ENCODE data around the gene SEC31A.
"Not testable (repeated sequence)": the region's sequence is repeated elsewhere in the genome, so short reads cannot be mapped to it uniquely, and the experiment has no call there.

SEC31A gene

DNA sequence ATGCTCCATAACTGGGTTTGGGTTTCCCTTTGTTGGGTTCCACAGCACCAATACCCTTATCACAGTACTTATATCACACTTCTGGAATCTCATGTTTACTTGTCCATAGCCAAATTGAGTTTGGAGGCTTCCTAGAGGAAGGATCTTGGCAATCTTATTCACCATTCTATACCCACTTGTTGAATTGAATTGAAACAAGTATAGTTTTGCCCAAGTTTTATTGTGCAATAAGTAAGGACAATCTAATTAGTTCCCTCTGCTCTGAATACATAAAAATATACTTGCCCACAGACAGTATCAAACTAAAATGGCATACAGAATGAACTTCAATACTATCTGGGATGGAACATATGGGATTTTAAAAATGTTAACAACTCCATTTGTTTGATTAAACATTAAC lies 40.3 kb downstream of the SEC31A start:
- DNase-seq (ENCODE audit: low read depth in 3 of 3, low spot score in 1 of 3): no peak

DNA sequence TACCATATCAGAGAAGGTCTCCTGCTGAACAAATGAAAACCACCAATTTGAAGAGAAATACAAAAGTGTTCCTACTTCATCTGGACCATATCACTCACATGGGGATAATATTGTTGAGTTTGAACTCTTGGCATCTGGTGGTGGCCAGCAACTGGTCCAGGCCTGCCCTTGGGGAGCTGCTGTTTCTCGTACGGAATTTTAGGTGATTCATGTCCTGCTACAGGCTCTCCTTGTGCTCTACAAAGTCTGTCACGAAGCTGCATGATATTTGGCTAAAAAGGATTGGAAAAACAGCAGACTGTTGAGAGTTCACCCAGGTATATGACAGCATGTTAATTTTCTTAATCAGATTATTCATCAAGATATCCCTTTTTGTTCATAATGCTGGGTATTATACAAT lies 42.2 kb downstream of the SEC31A start:
- DNase-seq (ENCODE audit: low read depth in 3 of 3, low spot score in 1 of 3): no peak

DNA sequence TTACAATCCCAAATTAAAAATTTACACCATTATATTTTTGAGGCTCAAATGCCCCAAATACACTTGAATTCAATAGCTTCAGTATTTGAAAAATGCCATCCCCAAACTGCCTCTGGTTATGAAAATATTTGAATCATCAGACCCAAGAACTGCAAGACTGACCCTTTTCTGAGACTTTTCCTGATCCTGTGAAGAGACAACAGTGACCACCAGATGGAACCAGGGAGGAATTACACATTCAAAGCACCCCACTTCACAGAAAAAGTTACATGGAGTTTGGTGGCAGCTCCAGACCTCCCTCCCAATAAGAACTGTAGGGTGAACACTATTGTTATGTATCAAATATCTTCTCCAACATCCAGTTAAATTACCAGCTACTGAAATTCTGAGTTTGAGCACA lies 48.4 kb downstream of the SEC31A start:
- DNase-seq (ENCODE audit: low read depth in 3 of 3, low spot score in 1 of 3): no peak

DNA sequence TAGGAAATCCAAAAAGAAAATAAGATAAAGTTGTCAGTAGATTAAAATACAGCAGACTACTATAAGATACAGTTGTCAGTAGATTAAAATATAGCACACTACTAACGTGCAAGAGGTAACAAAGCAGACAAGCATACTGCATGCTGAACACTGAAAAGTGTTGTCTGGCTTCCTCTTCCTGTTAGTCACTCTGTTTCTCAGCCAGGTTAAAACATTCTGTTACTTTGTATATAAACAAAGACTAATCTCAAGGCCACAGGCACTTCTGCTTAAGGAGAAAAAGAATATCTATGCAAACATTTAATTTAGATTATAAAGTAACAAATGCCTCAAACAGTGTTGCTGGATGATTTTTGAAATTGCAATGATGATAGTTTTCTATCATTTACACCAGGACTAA lies 51.3 kb downstream of the SEC31A start:
- no peak for DNase-seq (ENCODE audit: low read depth in 3 of 3, low spot score in 1 of 3)

DNA sequence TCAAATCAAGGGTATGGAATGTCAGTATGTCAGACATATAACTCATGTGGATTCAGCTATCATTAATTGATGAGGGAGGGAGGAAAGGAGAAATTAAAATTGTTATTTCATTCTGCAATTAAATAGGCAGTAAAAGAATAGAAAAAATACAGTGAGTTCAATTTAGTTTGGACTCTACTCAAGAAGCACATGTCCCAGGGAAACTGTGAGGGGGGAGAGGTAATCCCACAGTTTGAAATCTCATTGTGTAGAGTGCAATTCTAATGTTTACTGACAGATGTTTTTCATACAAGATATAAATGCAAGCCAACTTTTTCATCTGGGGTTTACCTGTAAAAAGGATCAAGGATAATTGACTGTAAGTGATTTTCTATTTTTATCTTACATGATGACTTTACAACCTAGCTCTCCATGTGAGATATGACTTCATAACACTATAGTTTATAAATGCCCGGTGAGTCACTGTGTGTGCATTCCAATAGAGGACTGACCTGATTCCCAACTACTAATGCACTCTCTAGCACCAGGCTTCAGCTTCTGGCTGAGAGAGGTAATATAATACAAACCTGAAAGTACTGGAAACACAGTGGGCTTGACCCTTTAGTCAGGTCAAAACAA lies 57.1 kb downstream of the SEC31A start:
- DNase-seq (ENCODE audit: low read depth in 3 of 3, low spot score in 1 of 3): no peak

DNA sequence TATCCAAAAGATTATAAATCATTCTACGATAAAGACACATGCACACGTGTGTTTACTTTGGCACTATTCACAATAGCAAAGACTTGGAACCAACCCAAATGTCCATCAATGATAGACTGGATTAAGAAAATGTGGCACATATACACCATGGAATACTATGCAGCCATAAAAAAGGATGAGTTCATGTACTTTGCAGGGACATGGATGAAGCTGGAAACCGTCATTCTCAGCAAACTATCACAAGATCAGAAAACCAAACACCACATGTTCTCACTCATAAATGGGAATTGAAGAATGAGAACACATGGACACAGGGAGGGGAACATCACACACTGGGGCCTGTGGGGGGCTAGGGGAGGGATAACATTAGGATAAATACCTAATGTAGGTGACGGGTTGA lies 57.9 kb downstream of the SEC31A start:
- not testable (repeated sequence) for DNase-seq (ENCODE audit: low read depth in 3 of 3, low spot score in 1 of 3)

DNA sequence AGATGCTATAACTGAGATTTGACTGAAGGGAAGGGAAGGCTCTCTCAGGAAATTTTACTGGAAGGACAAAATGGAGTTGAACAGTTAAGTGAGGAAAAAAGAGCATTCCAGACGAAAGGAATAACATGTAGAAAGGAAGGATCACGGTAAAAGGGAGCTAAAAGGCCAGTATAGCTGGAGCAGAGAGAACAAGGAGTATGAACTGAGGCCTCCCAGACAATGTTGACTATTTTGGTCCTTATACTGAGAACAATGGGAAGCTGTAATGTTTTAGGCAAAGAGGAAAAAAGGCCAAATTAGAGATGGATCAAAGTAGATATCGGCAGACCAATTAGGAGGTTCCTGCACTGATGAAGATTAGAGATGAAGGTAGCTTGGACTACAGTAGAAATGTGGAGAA lies 65.5 kb downstream of the SEC31A start:
- no peak for DNase-seq (ENCODE audit: low read depth in 3 of 3, low spot score in 1 of 3)

DNA sequence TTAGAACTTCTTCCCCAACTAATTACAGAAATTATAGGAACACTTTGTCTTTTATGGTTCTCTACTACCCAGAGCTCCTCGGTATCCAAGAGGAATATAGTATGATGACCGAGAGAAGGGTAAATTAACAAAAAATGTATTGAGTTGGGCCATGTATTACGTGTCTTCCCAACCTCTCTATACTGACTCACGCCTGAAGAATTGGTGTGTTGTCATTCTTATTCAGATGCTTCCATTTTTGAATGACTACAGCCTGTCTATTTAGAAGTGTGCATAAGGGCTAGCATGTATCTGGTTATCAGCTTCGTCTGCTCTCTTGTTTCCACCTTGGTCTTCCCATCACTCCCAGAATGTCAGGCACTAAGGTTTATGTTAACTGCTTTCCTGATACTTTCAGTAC lies 67.9 kb downstream of the SEC31A start:
- DNase-seq (ENCODE audit: low read depth in 3 of 3, low spot score in 1 of 3): no peak

DNA sequence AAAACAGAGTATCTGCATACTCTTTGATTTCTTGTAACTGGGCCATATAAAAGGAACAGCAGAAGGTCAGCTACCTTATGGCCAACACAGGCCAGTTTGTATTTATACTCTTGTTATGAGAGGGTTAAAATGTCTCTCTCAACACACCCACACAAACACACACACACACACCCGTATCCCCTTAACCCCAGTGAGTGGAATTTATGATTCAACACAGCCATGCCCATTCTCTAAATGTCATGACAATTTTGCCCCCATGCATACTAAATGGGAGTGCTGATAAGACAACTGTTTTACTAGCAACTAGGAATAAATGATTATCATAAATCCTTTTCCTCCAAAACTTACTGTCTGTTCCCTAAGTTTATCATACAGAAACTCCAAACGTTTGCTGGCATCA lies 70.3 kb downstream of the SEC31A start:
- DNase-seq (ENCODE audit: low read depth in 3 of 3, low spot score in 1 of 3): no peak

DNA sequence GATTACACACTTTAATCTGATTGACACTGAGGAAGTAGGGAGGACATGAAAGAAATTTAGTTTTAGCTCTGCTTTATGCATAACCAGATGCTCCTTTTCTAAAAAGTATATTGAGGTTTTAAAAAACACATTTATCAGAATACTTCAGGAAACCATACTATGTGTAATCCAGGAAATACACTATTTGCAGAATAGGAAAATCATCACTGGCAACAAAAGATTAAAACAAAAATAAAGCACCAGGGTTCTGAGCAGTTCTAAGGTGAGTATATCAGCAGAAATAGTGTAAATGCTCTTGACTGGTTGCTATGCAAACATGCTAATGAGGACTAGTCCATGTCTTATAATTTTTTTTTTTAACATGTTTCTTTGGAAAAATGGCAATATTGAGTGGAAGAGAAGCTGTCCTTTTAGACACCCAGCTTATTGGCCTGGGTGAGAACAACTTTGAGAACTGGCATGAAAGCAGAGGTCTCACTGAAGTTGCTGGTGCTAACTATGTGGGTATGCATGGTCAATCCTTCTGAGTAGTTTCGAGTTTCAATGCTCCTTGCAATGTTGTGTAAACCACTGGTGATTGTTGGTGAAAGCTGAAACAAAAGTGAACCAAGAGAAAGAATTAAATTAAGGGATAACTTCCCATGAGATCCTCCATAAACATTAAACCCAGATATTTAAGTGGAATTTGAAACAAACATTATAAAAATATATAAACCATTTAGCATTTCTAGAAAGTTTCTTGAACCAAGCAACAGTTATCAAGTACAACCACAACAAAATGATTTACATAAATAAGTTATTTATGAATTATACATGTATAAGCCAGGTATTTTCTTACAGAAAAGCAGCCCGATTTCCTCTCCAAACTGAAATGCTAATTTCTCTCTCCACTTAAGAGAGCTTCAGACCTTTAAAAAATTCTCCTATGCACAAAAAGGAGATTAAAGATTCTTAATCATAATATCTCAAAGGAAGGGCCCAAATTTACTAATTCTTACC lies 72.0 kb downstream of the SEC31A start:
- no peak for DNase-seq (ENCODE audit: low read depth in 3 of 3, low spot score in 1 of 3)

DNA sequence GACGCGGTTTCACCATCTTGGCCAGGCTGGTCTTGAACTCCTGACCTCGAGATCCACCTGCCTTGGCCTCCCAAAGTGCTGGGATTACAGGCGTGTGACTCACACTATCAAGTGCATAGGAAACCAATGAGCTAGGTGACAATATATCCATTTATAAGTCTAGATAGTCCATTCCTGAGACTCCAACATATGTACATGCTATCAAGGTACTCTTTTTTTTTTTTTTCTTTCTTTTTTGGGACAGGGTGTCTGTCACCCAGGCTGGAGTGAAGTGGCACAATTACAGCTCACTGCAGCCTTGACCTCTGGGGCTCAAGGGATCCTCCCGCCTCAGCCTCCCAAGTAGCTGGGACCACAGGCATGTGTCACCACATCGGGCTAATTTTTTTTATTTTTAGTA lies 74.1 kb downstream of the SEC31A start:
- DNase-seq (ENCODE audit: low read depth in 3 of 3, low spot score in 1 of 3): not testable (repeated sequence)

DNA sequence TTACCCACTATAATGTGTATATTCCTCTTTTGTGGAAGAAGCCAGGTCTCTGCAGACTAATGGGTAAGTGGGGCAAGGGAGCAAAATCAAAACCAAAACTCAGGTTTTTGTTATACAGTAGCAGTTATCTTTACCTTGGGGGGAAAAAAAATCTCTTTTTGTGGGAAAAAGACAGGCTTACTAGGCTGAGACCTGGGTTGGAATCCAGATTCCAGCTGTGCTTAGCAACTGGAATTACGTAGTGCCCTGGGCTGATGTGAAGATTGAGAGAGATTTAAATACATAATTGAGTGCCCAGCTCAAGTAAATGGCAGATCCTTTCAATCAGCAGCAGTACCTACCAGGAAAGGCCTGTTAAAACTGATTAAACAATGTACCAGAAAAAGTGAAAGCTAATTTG lies 76.9 kb downstream of the SEC31A start:
- DNase-seq (ENCODE audit: low read depth in 3 of 3, low spot score in 1 of 3): no peak

DNA sequence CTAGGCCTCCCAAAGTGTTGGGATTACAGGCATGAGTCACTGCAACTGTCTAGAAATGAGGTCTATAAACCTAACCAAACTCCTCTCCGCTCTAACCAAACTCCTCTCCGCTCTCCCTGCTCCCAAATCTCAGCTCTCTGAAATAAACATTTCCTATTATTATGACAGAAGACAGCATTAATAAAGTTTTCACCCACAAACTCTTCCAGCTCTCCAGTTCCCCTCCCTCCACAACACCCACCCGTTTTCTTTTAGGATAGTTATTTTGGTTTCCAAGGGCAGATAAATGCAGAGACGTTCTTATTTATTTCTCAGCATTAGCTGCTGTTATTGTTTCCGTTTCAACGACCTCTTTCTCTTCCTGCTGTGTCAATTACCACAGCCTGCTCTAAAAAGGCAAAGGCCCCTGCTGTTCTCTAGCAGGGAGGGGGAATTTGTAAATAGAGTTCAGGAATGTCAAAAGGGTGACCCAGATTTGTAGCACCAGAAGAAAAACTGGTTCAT lies 79.1 kb downstream of the SEC31A start:
- no peak for DNase-seq (ENCODE audit: low read depth in 3 of 3, low spot score in 1 of 3)

DNA sequence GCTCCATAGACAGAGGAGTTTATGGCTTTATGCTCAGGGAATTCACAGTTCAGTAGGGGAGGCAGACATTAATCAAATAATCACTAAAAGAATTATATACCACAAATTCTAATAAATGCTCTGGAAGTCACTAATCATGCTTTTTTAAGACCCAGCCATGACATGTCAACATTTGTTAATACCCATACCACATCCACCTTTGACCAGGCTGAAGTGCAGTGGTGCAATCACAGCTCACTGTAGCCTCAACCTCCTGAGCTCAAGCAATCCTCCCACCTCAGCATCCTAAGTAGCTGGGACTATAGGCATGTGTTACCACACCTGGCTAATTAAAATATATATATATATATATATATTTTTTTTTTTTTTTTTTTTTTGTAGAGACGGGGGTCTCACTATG lies 79.6 kb downstream of the SEC31A start:
- no peak for DNase-seq (ENCODE audit: low read depth in 3 of 3, low spot score in 1 of 3)

DNA sequence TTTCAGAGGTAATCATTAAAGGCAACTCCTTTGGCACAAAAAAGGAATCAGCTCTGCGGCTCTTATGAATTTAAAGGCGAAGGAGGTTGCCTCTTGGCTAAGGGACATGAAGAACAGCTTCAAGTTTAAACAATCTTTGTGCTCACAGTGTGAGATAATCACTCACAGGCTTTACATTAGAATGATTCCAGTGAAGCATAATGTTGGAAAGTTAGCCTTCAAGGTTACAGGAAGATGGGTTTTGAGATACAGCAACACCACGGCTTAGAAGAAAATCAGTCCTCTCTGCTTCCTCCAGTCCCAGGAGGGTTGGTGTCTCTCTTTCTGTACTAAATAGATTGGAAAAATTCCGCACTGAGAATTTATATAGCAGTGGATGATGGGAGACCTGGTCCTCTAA lies 80.8 kb downstream of the SEC31A start:
- no peak for DNase-seq (ENCODE audit: low read depth in 3 of 3, low spot score in 1 of 3)

DNA sequence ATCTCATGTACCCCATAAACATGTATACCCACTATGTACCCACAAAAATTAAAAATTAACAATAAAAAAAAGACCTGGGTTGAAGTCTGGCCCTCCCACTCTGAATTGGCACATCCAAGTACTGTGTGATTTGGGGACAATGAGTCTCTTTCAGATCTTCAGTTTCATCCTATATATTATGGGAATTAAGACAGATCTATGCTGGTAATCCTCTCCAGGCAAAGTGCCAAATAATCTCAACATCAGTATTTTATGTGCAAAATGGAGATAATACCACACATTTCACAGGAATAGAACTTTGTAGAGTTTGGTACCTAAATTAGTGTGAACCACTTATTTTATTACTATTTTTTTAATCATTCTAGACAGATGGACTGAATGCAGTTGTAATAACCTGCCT lies 81.3 kb downstream of the SEC31A start:
- no peak for DNase-seq (ENCODE audit: low read depth in 3 of 3, low spot score in 1 of 3)

DNA sequence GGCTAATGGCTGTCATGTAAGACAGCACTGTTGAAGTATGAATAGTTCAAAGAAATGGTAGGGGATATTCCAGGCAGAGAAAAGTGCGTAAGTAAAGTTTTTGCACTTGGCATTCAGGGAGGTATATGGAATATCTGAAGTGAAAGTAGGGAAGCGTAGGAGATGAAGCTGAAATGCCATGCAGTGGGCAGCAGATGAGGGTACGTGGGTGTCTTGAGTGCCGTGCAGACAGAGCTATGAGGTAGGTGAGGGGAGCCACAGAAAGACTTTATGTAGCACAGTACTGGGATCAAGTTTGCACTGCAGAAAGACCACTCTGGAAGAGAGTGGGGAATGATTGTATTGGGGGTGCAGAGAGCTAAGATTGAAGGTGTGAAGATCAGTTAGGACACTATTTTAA lies 87.2 kb downstream of the SEC31A start:
- DNase-seq (ENCODE audit: low read depth in 3 of 3, low spot score in 1 of 3): no peak

DNA sequence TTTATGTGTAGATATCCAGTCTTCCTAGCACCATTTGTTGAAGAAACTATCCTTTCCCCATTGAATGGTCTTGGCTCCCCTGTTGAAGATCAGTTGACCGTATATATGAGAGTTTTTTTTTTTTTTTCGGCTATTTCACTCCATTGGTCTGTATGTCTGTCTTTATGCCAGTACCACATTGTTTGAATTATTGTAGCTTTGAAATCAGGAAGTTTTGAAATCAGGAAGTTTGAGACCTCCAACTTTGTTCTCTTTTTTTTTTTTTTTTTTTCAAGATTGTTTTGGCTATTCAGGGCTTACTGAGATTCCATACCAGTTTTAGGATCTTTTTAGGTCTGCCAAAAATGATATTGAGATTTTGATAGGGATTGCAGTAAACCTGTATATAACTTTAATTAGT lies 88.0 kb downstream of the SEC31A start:
- no peak for DNase-seq (ENCODE audit: low read depth in 3 of 3, low spot score in 1 of 3)

DNA sequence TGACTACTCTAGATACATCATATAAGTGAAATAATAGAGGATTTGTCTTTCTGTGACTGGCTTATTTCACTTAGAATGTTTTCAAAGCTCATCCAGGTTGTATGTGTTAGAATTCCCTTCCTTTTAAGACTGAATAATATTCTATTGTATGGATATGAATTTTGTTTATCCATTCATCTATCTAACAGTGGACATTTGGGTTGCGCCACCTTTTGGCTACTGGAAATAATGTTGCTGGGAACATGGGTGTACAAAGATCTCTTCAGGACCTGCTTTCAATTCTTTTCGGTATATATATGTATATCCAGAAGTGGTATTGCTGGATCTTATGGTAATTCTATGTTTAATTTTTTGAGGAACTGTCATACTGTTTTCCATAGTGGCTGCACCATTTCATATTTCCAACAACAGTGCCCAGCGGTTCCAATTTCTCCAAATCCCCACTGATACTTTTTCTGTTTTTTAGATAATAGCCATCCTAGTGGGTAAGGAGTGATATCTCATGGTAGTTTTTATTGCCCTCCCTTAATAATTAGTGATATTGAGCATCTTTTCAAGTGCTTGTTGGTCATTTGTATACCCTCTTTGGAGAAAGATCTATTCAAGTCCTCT lies 88.9 kb downstream of the SEC31A start:
- DNase-seq (ENCODE audit: low read depth in 3 of 3, low spot score in 1 of 3): no peak

DNA sequence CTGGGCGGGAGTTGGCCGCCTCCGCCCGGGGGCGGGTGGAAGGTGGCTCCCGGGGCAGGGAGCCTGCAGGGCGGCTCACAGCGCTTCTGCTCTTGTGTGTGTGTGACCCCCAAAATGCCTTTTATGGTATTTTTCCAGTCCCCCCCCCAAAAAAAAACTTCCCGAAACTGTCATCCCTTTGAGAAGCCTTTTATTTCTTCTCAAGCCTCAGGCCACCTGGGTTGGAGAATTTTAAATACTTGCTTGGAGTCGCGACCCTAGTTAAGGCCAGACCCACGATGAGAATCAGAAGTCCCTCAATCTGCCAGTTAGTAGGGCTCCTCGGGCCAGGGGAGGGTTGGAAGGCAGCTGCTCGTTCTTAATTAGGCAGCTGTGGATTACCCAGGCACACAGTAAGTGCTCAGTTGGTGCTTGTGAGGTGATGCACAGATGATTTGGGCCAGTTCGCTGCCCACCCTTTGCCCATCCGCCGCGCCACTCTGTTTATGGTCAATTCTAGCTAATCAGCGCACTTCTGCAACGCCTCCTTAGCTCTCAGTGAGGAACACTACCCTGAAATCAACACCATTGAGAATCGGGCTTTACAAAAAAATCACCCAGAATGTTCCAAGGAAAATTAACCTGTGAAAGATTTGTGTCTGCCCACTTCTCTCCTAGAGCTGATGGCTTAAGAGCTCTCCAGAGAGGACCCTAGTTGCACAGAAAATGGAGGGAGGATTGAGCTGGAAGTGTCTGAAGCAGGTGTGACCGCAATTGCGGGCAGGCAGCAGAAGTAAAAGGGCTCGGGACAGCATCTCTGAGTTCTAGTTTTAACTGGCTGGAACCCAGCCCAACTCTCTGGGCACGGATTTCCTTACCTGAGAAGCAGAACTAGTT lies 91.7 kb downstream of the SEC31A start:
- no peak for DNase-seq (ENCODE audit: low read depth in 3 of 3, low spot score in 1 of 3)
